Peyer's patch (tissue), 4 donors: ENCODE results near the gene PCYT2. TPM values are rescaled to one million over a fixed set of nuclear protein-coding genes. Genes with fewer than 3 reads are reported as not detected.

Source experiments
- DNase-seq, 3 donors: peaks; one replicate each; pipeline ENCODE4 v3.0.0-alpha.2; 2017 to 2019
- H3K27ac ChIP-seq, 4 donors: fragments of 200-600 bp; sonication (generic); one replicate each; pipeline ENCODE4 v1.5.1; 2016 to 2019
- H3K27me3 ChIP-seq, 2 donors: fragments of 200-600 bp; sonication (generic); one replicate each; pipeline ENCODE4 v1.5.1; 2019
- H3K36me3 ChIP-seq, 3 donors: fragments of 200-600 bp; sonication (generic); one replicate each; pipeline ENCODE4 v1.5.1; 2016 to 2019
- H3K4me1 ChIP-seq, 4 donors: fragments of 200-600 bp; sonication (generic); one replicate each; pipeline ENCODE4 v1.5.1; 2016 to 2019
- H3K4me3 ChIP-seq, 4 donors: fragments of 200-600 bp; sonication (generic); 1 replicate in 3 of 4; 2 replicates in 1 of 4; pipeline ENCODE4 v1.5.1; 2016 to 2019; ENCODE audit warnings: mild to moderate bottlenecking in 1 of 4
- H3K9me3 ChIP-seq, 4 donors: fragments of 200-600 bp; sonication (generic); one replicate each; pipeline ENCODE4 v1.5.1; 2016 to 2019; ENCODE audit warnings: mild to moderate bottlenecking in 1 of 4
- POLR2A ChIP-seq, 2 donors: fragments of 450-650 bp; IDR thresholded peaks; one replicate each; pipeline ENCODE4 v1.5.1; 2017; ENCODE audit warnings: antibody characterized with exemption in 2 of 2, mild to moderate bottlenecking in 2 of 2, moderate library complexity in 2 of 2
- total RNA-seq, 4 donors: library from RNA; depleted of rRNA; stranded (reverse); fragments of >200 nt; gene quantifications; one replicate each; pipeline ENCODE4 v1.1.0, GENCODE V29; 2016
- TF ChIP-seq, protein P1 (sequence below), 6 experiments: fragments of 450-650 bp in 4 of 6; fragments of 200-600 bp in 2 of 6; sonication (generic) in 1 of 6; IDR thresholded peaks; one replicate each; pipeline ENCODE4 v1.5.1; 2017 to 2019; ENCODE audit warnings: antibody characterized with exemption in 6 of 6, mild to moderate bottlenecking in 3 of 6, moderate library complexity in 1 of 6

PCYT2 gene
- total RNA-seq, 4 donors from 2014 or later: 67.7 to 297 (median 179) TPM

DNA sequence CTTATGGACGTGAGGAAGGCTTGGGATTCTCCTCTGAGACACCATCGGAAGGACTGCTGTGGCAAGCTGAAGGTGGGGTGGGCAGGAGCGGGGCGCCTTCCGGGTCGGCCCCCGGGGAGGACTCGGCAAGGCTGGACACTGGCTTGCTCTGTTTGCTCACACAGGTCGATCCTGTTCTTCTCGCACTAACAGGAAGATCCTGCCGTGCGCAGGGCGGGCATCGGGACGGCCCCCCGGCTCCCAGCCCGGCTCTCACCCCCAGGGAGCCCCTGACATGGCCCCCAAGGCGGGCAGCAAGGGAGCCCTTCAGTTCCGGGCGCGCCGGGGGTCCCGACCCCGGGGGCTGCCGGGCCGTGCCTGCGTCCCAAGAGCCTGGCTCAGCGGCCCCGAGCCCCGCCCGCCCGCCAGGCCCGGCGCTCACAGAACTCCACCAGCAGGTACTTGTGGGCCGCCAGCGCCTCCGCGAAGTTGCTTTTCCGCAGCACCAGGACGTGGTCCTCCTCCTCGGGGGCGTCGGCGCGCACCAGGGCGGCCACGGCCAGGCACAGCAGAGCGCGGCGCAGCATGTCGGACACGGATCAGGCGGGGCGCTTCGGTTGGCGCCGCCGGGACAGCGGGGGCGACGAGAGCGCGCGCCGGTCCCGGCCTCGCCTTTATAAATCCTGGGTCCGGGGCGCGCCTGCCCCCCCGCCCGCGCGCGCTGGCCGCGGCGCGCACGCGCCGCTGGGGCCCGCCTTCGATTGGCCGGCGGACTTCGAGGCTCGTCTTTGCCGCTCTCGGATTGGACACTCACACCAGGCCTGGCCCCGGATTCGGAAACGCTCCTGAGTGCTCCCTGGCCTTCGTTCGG is 51.1 kb downstream of the PCYT2 start, which contains the start of gene P4HB:
TSS of gene P4HB (minus strand) at position 630 of the 850 bp plus-strand sequence. CDS start at position 566, 64 bp downstream.
- peaks cover 0 to 80% (median 19%) of the 10 kb centered on the region in 4 donors for H3K4me1 ChIP-seq
- peak in 1 of 3 donors; percentile 98 for DNase-seq
- no peaks in the 10 kb centered on the region for H3K9me3 ChIP-seq
- H3K27me3 ChIP-seq: no peaks in the 10 kb centered on the region
- H3K27ac ChIP-seq: peak within 1 kb of the TSS; percentile 95 to 99 (median 98)
- H3K4me3 ChIP-seq: peak within 1 kb of the TSS; percentile 93 to 100 (median 99)
- H3K36me3 ChIP-seq: peaks cover 0 to 33% (median 0%) of the 10 kb centered on the region in 3 donors
- TF ChIP-seq, protein P1, sequence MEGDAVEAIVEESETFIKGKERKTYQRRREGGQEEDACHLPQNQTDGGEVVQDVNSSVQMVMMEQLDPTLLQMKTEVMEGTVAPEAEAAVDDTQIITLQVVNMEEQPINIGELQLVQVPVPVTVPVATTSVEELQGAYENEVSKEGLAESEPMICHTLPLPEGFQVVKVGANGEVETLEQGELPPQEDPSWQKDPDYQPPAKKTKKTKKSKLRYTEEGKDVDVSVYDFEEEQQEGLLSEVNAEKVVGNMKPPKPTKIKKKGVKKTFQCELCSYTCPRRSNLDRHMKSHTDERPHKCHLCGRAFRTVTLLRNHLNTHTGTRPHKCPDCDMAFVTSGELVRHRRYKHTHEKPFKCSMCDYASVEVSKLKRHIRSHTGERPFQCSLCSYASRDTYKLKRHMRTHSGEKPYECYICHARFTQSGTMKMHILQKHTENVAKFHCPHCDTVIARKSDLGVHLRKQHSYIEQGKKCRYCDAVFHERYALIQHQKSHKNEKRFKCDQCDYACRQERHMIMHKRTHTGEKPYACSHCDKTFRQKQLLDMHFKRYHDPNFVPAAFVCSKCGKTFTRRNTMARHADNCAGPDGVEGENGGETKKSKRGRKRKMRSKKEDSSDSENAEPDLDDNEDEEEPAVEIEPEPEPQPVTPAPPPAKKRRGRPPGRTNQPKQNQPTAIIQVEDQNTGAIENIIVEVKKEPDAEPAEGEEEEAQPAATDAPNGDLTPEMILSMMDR (IDR thresholded peaks at IDR 0.05): no peak
- TF ChIP-seq POLR2A (IDR thresholded peaks at IDR 0.05): peak; percentile 92 to 94

DNA sequence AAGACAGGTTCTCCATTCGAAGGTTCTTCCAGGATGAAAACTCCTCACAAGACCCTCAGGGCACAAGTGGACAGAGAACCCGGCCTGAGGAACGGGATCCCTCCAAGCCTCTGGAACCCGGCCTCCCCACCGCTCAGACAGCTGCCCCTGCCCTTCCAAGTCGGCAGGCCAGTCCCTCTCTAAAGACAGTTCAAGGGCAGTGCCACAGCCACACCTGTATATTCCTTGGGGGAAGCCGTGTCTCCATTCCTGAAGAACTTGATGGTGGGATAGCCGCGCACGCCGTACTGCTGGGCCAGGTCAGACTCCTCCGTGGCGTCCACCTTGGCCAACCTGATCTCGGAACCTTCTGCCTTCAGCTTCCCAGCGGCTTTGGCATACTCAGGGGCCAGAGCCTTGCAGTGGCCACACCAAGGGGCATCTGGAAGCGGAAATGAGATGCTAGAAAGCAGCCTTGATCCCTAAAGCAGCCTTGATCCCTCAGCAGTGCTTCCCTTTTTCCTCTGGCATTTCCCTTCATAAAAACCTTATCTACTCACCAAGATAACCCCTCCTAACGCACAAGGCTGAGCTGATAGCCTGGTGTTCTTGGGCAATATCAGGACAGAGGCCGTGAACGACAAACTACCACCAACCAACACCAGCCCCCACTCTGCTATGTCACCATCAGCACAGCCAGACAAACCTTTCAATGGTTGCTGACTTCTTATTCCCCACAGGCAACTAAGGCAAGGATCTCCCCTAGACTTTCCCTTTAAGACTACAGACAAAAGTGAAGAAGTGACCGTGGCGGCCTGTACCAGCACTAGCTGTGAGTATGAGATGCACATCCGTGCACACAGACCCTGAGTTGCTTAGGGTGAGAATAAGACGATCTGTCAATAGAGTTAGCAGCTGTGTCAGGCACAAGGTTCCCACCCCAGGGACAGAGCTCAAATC is 52.0 kb downstream of the PCYT2 start:
- DNase-seq: no peak
- peak overlapping the region; percentile 93 to 99 (median 96) for H3K27ac ChIP-seq
- no peaks in the 10 kb centered on the region for H3K9me3 ChIP-seq
- TF ChIP-seq, protein P1 (IDR thresholded peaks at IDR 0.05): no peak
- peak in 1 of 2 donors; percentile 31 for TF ChIP-seq POLR2A (IDR thresholded peaks at IDR 0.05)
- no peaks in the 10 kb centered on the region for H3K27me3 ChIP-seq
- H3K4me3 ChIP-seq: peak overlapping the region; percentile 93 to 100 (median 99)
- H3K4me1 ChIP-seq: peaks cover 0 to 72% (median 19%) of the 10 kb centered on the region in 4 donors
- H3K36me3 ChIP-seq: peaks cover 0 to 41% (median 0%) of the 10 kb centered on the region in 3 donors

DNA sequence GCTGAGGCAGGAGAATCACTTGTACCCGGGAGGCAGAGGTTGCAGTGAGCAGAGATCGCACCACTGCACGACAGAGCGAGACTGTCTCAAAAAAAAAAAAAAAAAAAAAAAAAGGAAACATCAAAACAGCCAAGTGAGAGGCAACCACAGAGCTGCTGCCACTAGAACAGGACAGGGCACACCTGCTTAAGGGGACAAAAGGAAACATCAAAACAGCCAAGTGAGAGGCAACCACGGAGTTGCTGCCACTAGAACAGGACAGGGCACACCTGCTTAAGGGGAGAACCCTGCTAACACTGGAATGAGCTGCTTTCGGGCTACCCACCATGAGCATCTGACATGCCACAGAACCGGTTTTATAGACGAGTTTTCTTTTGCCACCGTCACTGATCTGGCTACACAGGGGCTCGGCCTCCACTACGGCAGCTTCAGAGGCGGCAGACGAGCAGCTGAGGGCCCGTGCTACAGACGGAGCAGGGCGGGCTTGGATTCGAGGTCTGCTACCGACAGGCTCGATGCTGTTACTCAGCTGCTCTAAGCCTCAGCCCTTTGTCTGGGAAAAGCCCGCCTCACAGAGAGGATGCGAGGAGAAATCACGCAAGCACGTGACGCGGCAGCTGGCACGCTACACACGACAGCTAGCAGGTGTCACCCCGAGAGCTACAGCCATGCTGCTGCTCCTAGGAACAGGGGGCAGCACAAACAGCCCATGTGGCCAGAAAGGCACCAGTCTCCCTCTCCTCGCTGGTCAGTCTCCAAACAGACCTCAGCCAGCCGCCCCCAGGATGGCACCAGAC is 52.8 kb downstream of the PCYT2 start:
- peak overlapping the region; percentile 93 to 100 (median 99) for H3K4me3 ChIP-seq
- DNase-seq: no peak
- peak overlapping the region in 2 of 4 donors; percentile 27 to 97 for H3K27ac ChIP-seq
- no peaks in the 10 kb centered on the region for H3K27me3 ChIP-seq
- peaks cover 0 to 50% (median 0%) of the 10 kb centered on the region in 3 donors for H3K36me3 ChIP-seq
- TF ChIP-seq POLR2A (IDR thresholded peaks at IDR 0.05): no peak
- TF ChIP-seq, protein P1 (IDR thresholded peaks at IDR 0.05): no peak
- H3K9me3 ChIP-seq: no peaks in the 10 kb centered on the region
- H3K4me1 ChIP-seq: peaks cover 0 to 63% (median 19%) of the 10 kb centered on the region in 4 donors

DNA sequence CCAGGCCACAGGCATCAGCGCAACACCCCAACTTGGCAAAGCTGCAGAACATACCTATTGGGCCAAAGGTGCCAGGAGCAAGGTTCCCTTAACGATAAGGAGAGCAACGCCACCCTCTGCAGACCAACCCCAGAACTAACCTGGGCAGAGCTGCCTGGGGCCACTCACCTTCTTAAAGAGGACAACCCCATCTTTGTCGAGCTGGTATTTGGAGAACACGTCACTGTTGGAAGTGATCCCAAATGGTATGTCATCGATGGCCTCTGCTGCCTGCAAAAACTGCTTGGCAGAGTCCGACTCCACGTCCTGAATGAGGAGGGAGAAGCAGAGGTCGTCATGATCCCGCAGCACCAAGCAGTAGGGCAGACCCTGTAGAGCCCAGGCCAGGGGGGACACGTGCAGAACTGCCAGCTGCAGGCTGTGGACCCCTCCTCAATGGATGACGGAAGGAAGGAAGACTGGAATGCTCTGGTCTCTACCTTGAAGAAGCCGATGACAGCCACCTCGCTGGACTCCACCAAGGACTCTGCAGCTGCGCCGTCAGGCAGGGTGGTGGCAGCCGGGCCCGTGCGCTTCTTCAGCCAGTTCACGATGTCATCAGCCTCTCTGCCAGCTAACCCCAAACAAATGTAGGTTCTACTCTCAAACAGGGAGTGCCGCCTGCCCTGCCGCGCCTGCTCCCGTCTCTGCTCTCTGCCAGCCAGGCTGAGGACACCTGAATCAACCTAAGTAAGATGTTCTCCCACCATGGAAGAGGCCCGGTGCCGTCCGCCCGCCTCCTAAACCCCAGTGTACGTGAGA is 56.0 kb downstream of the PCYT2 start:
- Histone ChIP-seq H3K9me3 (no peaks in the 10 kb centered on the region), H3K27me3 (no peaks in the 10 kb centered on the region), H3K27ac (no peak overlapping the region), H3K4me1 (peaks cover 0 to 44% (median 13%) of the 10 kb centered on the region in 4 donors), H3K36me3 (peaks cover 0 to 81% (median 0%) of the 10 kb centered on the region in 3 donors), H3K4me3 (no peak overlapping the region)
- DNase-seq: no peak
- no peak for TF ChIP-seq POLR2A (IDR thresholded peaks at IDR 0.05)
- TF ChIP-seq, protein P1 (IDR thresholded peaks at IDR 0.05): peak in 3 of 6 experiments; percentile 35 to 47 (median 37)
